Stimulated activated CD8-positive, alpha-beta memory T cell treated with anti-CD3 and anti-CD28 coated beads, Interleukin-2, amount 100 ng/mL, for 48 hours (primary cell): ENCODE results near the gene SBNO2.

Source experiments
- DNase-seq, 2 donors: peaks; one replicate each; pipeline ENCODE4 v3.0.0-alpha.2; 2020; ENCODE audit warnings: low read depth in 2 of 2

SBNO2 gene

GRCh38 chr19:1073063-1073955 lies 100.8 kb downstream of the SBNO2 start:
- DNase-seq = no peak

DNA sequence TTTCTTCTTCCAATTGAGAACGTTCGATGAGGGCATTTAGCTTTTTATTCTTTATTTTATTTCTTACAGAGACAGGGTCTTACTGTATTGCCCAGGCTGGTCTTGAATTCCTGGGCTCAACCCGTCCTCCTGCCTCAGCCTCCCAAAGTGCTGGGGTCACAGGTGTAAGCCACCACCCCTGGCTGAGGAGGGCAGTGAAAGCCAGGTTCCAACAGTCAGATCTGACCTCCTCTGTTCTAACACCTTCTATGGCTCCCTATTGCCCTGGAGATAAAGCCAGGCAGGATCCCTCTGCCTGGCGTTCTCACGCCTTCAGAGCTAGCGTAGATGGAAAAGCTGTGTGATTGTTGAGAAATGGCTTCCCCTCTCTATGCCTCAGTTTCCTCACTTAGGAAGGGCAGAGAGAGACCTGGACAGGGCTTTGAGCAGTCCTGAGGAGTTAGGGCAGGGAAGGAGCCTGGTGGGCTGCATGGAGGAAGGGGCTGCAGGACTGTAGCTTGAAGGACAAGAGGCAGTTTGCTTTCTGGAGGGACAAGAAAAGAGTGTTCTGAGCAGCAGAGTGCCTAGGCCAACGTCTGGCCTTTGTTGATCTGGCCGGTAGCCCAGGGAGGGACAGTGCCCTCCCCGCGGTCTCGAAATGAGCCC lies 101.6 kb downstream of the SBNO2 start:
- DNase-seq = no peak

GRCh38 chr19:1070931-1071791 lies 102.9 kb downstream of the SBNO2 start:
- no peak for DNase-seq

DNA sequence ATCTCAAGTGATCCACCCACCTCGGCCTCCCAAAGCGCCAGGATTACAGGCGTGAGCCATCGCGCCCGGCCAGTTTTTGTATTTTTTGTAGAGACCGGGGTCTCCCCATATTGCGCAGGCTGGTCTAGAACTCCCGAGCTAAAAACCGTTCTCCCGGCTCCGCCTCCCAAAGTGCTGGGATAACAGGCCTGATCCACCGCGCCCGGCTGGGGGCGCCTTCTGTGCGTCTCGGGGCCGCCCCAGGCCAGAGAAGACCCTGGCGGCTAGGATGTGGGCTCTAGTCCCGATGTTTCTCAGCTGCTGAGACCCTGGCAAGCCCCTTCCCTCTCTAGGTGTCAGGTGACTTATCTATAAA lies 103.5 kb downstream of the SBNO2 start:
- DNase-seq = no peak

DNA sequence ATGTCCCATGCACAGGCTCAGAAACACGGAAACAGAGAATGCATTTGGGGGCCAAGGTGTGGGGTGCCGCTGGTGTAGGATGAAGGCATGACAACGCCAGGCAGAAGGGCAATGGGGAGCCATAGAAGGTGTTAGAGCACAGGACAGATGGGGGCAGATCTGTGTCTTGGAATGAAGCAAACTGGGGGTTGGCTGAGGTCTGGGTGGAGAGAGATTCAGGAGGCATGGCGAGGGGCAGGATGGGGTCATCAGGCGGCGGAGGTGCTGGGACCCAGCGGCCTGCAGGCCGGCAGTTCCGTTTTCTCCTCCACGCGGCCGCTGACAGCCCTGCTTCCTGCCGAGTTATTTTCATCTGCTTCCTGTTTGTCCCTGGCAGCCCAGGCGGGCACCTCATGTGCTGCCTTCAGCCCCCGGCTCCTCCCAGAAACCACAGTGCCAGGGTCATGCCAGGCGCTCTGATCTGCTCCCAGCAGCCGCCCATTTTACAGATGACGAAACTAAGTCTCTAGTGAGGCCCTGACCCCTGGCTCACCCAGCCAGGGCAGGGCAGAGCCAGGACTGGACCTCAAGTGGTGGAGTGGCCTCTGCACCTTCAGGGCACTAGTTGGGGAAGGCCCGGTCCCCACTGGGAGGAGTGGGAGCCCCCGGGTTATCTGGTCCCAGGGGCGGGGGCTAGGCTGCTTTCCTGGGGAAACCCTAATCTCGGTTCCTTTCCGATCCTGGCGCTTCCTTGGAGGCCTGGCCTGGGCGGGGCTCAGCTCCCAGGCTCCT lies 104.9 kb downstream of the SBNO2 start:
- DNase-seq = no peak

DNA sequence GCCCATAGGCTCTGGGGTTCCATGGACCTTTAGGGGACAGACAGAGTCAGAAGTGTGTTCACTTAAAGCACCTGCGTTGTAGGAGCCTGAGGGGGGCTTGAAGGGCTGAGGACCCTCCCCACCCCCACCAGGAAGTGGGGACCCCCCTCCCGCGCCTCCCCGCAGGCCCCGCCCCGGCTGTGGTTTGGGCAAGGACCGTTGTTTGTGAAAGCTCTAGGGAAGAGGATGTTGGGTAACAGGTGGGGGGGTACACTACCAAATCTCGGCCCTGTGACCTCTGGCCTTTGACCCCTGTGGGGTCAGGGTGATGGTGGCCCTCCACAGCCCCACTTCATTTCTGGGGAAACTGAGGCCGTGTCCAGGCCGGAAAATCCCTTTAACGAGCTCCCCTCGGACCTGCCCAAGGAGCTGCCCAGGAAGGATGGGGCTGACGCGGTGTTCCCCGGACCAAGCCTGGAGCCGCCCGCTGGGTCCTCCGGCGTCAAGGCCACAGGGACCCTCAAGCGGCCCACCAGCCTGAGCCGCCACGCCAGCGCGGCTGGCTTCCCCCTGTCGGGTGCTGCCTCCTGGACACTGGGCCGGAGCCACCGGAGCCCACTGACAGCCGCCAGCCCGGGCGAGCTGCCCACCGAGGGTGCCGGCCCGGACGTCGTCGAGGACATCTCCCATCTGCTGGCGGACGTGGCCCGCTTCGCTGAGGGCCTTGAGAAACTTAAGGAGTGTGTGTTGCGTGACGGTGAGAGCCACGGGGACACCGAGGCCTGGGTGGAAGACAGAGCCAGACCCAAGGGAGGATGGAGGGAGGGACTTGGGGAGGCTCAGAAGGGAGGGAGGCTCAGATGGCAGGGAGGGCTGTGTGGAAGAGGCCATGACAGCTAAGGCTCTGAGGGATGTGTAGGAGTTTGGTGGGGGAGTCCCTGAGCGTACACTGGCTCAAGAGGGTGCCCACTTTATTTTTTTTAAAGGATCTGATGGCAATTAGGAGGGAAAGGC lies 105.8 kb downstream of the SBNO2 start:
- no peak for DNase-seq

- peak in 1 of 2 donors; percentile 63 for DNase-seq
These were observed 106.6 kb downstream of the SBNO2 start for GRCh38 chr19:1067341-1067957.

DNA sequence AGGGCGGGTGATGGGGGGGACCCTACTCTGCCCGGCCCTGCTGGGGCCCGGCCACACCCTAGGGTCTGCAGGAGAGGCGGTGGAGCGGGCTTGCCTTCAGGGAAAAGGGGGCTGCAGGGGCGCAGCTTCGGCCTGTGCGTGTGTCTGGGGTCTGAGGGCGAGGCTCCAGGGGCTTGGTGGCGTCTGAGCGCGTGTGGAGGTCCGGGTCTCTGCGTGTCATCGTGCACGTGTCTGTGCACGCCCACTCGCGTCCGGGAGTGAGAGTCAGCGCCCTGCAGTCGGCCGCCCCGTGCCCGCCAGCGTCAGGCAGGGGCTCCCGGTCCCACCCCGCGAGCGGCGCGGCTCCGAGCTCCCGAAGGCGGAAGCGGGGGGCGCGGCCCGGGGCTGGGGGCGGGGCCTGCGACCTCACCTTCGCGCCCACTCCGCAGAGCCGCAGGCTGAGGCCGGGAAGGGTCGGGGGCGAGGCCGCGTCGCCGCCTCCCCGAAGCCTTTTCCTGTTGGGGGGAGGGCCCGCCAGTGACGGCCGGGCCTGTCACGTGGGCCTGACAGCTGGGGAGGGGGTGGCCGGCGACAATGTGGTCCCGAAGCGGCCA lies 107.2 kb downstream of the SBNO2 start, which contains the start of gene ARHGAP45:
Gene ARHGAP45, plus strand, starts transcription at position 420 of the 593 bp plus-strand sequence. CDS start 239 bp downstream, outside the sequence.
- peak; percentile 71 to 83 for DNase-seq

- no peak for DNase-seq
These were observed 107.8 kb downstream of the SBNO2 start for GRCh38 chr19:1066251-1066747.

DNA sequence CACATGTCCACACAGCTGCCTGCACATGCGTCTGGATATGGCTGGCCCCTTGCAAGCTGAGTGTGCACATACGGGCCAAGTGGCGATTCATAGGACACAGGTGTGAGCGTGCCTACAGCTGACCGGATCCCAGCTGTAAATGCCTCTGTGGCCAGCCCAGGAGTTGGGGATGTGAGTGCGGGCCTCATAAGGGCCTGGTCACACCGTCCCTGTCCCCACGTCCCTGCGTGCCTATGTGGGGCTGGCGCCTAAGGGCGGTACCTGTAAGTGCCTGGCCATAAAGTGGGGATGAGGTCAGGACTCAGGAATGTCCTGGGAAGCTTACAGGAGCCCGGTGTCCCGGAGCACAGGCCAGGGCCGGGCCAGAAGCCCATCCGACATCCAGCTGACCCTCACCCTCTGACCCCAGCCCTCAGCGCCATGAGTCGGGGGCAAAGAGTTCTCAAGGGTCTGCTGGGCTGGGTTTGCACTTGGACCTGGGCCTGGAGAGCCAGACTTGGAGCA lies 108.4 kb downstream of the SBNO2 start:
- no peak for DNase-seq

GRCh38 chr19:1064661-1065605 lies 109.1 kb downstream of the SBNO2 start:
- peak; percentile 62 to 65 for DNase-seq

DNA sequence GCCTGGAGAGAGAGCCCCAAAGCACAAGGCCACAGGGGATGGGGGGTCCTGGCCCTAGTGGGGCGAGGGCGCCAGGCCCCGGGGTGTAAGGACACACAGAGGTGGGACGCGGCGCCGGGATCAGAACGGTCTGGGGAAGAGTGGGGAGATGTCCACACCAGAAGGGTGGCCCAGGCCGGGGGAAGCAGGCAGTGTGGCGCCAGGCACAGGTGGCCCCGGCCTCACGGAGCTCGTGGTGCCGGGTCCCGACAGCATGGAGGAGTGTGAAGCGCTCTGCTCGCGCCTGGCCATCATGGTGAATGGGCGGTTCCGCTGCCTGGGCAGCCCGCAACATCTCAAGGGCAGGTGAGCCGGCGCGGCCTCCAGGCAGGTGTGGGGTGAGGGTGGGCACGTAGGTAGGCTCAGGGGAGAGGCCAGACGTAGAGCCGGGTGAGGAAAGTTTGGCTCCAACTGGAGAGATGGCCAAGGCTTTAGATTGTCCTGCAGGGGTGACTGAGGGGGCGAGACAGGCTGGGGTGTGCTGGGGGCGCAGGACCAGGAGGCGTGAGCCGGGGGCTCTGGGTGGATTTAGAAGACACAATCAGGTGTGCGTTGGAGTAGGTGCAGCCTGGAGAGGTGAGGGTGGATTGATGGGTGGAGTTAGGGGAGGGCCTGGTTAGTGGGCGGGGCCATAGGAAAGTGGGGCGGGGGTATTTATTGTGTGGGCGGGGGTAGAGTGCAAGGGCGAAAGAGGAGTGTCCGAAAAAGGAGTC lies 110.0 kb downstream of the SBNO2 start:
- no peak for DNase-seq

- peak in 1 of 2 donors; percentile 62 for DNase-seq
These were observed 110.8 kb downstream of the SBNO2 start for GRCh38 chr19:1063030-1063908.

DNA sequence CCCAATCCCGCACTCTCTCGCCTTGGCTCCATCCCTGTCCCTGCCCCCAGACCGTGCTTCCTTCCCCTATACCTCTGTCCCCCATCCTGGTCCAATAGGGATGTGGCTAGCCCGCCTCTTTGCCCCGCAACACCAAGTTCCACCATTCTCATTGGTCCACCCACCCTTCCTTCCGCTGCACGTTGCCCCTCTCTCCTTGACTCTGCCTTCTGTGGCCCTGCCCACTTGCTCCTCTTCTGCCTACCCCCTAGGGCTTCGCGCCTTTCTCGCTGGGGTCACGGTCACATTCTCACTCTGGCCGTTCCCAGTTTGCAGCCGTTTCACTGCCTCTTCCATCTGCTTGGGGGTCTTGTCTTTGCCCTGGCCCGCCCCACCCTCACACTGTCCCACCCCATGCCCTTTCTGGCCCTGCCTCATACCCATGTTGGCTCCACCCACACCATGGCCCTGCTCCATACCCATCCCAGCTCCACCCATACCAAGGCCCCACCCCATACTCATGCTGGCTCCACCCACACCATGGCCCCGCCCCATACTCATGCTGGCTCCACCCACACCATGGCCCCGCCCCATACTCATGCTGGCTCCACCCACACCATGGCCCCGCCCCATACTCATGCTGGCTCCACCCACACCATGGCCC lies 111.6 kb downstream of the SBNO2 start:
- DNase-seq = no peak

DNA sequence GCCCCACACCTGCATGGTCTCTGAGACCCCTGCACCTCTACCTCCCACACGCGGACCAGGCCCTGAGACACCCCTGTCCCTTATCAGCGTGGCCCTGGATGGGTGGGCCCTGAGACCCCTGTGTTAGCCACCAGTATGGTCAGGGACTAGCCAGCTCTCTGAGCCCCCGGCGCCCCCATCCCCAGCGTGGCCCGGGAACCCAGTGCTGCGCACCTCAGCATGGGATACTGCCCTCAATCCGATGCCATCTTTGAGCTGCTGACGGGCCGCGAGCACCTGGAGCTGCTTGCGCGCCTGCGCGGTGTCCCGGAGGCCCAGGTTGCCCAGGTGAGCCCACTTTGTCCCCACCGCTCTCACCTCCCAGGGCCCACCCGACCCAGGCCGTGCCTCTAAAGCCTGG lies 112.1 kb downstream of the SBNO2 start:
- DNase-seq = no peak
